AG04449 (cell line): ENCODE data around the gene CACNA2D3.

Experiments
- CTCF ChIA-PET: fragments of 350-600 bp; formaldehyde crosslinking; extraction: SDS; loops from one replicate; lab custom pipeline; 2021; ENCODE audit warnings: antibody characterized with exemption; lab: Yijun Ruan, JAX
- POLR2A ChIA-PET: fragments of 400-600, 350-600 bp; formaldehyde crosslinking; extraction: SDS; loops from one replicate; lab custom pipeline; 2020; ENCODE audit warnings: antibody characterized with exemption, inconsistent platforms; lab: Yijun Ruan, JAX
- DNase-seq: peaks from one replicate; pipeline ENCODE4 v3.0.0-alpha.2; 2010; ENCODE audit warnings: low read depth, low spot score
- H3K4me3 ChIP-seq: 2 replicates; pipeline ENCODE4 v1.5.1; 2011; ENCODE audit warnings: low read depth, mild to moderate bottlenecking, control low read depth, low read length
- TF ChIP-seq, protein P1 (sequence below): IDR thresholded peaks from one replicate; pipeline ENCODE4 v1.5.1; 2011; ENCODE audit warnings: mild to moderate bottlenecking, moderate library complexity, low read length, control low read depth, inconsistent platforms; ENCODE audit not compliant: insufficient read depth; ENCODE audit errors: missing control alignments

Gene CACNA2D3

DNA sequence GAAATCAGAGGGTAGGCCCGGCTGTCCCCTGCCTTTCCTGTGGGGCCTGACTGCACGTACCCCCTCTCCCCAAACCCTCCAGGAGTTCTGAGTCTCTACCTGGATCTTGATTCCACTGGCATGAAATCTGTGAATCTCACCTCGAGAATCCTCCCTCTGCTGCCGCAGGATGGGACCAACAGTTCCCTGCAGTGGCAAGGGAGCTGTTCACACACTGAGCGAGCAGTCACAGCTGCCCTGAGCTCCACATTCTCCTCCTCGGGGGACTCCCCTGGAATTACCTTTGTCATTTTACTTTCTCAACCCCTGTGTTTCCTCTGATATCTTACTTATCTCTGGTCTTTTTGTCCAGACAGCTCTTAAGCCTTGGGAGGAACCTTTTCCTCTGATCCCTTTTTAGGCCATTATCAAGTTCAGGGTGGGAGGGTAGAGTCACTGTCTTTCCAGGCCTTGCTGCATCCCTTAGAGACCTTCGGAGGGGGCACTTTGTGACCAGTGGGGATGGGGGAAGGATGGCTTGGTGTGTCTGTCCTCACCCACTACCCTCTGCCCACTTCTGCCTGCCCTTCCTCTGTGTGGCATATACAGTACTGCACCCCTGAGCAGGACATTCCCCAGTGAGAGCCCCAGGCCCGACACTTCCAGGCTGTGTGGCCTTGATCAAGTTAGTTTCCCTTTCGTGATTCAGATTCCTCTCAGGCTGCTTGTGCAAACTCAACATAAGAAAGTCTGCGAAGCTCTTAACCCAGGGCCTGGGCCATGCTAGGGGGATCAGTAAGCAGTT, 42.0 kb downstream of the CACNA2D3 start:
- ChIA-PET POLR2A (no interaction called here), CTCF (no interaction called here)
- TF ChIP-seq, protein P1, sequence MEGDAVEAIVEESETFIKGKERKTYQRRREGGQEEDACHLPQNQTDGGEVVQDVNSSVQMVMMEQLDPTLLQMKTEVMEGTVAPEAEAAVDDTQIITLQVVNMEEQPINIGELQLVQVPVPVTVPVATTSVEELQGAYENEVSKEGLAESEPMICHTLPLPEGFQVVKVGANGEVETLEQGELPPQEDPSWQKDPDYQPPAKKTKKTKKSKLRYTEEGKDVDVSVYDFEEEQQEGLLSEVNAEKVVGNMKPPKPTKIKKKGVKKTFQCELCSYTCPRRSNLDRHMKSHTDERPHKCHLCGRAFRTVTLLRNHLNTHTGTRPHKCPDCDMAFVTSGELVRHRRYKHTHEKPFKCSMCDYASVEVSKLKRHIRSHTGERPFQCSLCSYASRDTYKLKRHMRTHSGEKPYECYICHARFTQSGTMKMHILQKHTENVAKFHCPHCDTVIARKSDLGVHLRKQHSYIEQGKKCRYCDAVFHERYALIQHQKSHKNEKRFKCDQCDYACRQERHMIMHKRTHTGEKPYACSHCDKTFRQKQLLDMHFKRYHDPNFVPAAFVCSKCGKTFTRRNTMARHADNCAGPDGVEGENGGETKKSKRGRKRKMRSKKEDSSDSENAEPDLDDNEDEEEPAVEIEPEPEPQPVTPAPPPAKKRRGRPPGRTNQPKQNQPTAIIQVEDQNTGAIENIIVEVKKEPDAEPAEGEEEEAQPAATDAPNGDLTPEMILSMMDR = no peak
- no peak for DNase-seq
- no peak overlapping the region for H3K4me3 ChIP-seq

DNA sequence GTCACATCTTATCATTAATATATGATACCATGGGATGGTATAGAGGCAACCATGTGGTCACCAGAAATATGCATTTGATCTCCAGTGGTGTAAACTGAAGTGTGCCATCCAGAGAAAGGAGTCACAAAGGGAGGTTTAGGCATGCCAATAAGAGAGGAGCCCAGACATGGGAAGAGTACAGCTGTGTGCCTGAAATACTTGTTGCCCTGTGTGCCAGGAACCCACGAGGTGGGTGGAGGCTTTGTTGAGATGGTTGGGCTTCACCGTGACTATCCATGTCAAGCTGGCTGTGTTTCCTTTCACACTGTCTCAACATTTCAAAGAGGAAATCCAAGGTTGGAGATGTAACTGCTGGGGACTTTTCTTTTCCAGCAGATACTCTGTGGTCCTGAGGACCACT, 43.5 kb downstream of the CACNA2D3 start:
- ChIA-PET POLR2A (no interaction called here), CTCF (no interaction called here)
- no peak overlapping the region for H3K4me3 ChIP-seq
- DNase-seq = no peak
- TF ChIP-seq, protein P1 = no peak

DNA sequence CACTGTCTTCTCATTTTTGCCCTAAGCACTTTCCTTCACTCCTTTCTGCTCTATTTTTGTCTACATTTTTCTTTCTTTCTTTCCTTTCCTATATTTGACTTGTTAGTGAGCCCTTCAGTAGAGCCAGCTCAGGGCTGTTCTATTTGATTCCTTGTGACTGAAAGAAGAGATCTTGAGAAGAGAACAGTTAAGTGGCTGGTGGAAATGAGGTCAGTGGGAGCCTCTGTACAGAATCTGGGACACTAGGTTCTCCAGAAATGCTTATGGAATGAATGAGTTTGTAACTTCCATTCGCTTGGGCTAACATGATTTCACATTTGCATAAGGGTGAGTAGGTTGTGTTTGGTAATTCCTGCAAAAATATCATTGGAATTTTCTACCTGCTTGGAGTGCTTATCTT, 45.6 kb downstream of the CACNA2D3 start:
- CTCF ChIA-PET = no interaction called here
- POLR2A ChIA-PET = no interaction called here
- H3K4me3 ChIP-seq = no peak overlapping the region
- TF ChIP-seq, protein P1 = no peak
- DNase-seq = no peak

DNA sequence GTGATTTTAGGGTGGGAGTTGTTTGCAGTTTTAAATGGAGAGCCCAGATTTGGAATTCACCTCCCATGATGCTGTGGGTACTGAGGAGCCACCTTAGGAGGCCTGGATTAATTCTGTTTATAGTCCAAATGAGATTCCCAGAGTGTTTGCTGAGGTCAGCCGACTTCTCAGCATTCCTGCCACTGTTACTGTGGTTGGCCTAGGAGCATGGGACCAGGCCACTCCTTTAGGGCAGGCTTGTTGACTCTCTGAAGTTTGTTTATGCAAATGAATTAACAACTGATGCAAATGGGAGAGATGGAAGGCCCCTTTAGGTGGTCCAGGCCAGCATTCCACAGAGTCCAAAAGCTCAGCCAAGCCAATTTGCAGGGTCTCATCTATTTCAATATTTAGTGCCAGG, 46.1 kb downstream of the CACNA2D3 start:
- TF ChIP-seq, protein P1 = no peak
- ChIA-PET POLR2A (no interaction called here), CTCF (no interaction called here)
- no peak overlapping the region for H3K4me3 ChIP-seq
- DNase-seq = no peak

DNA sequence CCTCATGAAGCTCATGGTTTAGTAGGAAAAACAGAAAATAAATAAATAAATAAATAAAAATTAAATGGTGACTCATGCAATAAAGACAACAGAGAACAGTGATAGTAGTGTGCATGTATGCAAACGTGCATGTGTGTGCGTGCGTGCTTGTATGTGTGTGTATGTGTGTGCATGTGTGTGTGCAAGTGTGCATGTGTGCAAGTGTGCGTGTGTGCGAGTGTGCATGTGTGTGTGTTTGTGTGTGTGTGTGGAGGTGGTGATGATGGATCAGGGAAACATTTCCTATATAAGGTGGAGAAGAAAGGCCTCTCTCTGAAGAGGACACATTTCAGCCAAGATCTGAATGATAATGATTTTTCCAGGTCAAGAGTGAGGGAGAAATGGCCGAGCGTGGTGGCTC, 47.2 kb downstream of the CACNA2D3 start:
- no peak overlapping the region for H3K4me3 ChIP-seq
- POLR2A ChIA-PET = no interaction called here
- DNase-seq = no peak
- CTCF ChIA-PET = no interaction called here
- TF ChIP-seq, protein P1 = no peak

DNA sequence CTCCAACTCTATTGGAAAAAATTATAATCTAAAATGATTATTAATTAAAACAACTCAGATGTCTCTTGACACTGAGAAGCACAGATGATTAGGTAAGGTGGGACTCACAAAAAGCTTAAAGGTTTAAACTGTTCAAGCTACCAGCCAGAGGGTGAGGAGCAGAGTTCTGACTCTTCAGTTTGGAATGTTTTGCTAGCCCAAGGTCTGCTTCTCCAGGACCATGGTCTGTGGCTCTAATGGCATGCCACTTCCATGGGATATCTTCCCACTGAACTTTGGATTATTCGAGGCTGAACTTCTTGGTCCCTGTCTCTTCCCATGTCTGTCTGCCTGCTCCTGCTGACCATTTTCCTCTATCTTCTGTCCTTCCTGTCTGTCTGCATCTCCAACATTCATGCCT, 49.2 kb downstream of the CACNA2D3 start:
- TF ChIP-seq, protein P1 = no peak
- ChIA-PET CTCF (interaction anchor here (0.6 kb wide), 1 partner anchor 395 kb away, joined by 3 read pairs; no protein-coding TSS in a partner anchor), POLR2A (no interaction called here)
- H3K4me3 ChIP-seq = no peak overlapping the region
- DNase-seq = no peak
